H1 (cell line): ENCODE data around the gene ATP5ME. TPM values are rescaled to one million over a fixed set of nuclear protein-coding genes. Genes with fewer than 3 reads are reported as not detected.

Source experiments
- CTCF ChIA-PET: fragments of 300-600 bp; sonication (Branson Sonifier 250); formaldehyde crosslinking; loops from one replicate; lab custom pipeline; 2021; ENCODE audit not compliant: partially characterized antibody; lab: Charles Lee
- POLR2A ChIA-PET: fragments of 300-600 bp; sonication (Branson Sonifier 250); formaldehyde crosslinking; loops from one replicate; lab custom pipeline; 2021; ENCODE audit warnings: inconsistent platforms; ENCODE audit not compliant: partially characterized antibody; lab: Charles Lee
- DNase-seq, 2 experiments: peaks; one replicate each; pipeline versions ENCODE4 v3.0.0 to v3.0.0-alpha.2; 2010 to 2022; ENCODE audit warnings: low spot score in 2 of 2, low read depth in 1 of 2, mixed read lengths in 1 of 2
- FAIRE-seq: peaks from 2 replicates; lab custom pipeline; 2011; peaks lifted over from hg19 to GRCh38; lab: Jason Lieb, UNC
- H2AFZ ChIP-seq: 2 replicates; pipeline ENCODE4 v1.8.1; 2012; ENCODE audit warnings: low read length, inconsistent platforms
- H2AK5ac ChIP-seq: 2 replicates; pipeline ENCODE4 v1.6.1; 2013; ENCODE audit warnings: low read depth, low read length
- H2BK120ac ChIP-seq: replicated peaks from 2 replicates; pipeline ENCODE3; 2013; ENCODE audit warnings: low read depth, low read length, inconsistent platforms
- H2BK12ac ChIP-seq: 2 replicates; pipeline ENCODE4 v1.6.1; 2013; ENCODE audit warnings: low read depth, low read length
- H2BK15ac ChIP-seq: 2 replicates; pipeline ENCODE4 v1.6.1; 2013; ENCODE audit warnings: low read length
- H2BK20ac ChIP-seq: 2 replicates; pipeline ENCODE4 v1.6.1; 2013; ENCODE audit warnings: low read length
- H2BK5ac ChIP-seq: 2 replicates; pipeline ENCODE4 v1.6.1; 2013; ENCODE audit warnings: low read depth, low read length
- H3K14ac ChIP-seq: 2 replicates; pipeline ENCODE4 v1.6.1; 2013; ENCODE audit warnings: inconsistent platforms; ENCODE audit not compliant: insufficient read length
- H3K18ac ChIP-seq: 2 replicates; pipeline ENCODE4 v1.6.1; 2013; ENCODE audit warnings: low read length; ENCODE audit errors: extremely low read depth
- H3K23ac ChIP-seq: 2 replicates; pipeline ENCODE4 v1.6.1; 2013; ENCODE audit warnings: inconsistent platforms; ENCODE audit not compliant: insufficient read length
- H3K23me2 ChIP-seq: 2 replicates; pipeline ENCODE4 v1.6.1; 2013; ENCODE audit warnings: low read depth, low read length
- H3K27ac ChIP-seq: 2 replicates; pipeline ENCODE4 v1.6.1; 2011; ENCODE audit warnings: low read depth, low read length, inconsistent platforms
- H3K27me3 ChIP-seq, 4 experiments: replicated peaks in 1 of 4; 1 replicate in 1 of 4; 2 replicates in 3 of 4; pipeline versions ENCODE4 v1.6.1 to v1.8.1; 2011 to 2013; ENCODE audit warnings: low read length in 3 of 4, mild to moderate bottlenecking in 3 of 4, inconsistent platforms in 2 of 4, mixed read lengths in 2 of 4, moderate library complexity in 1 of 4; ENCODE audit not compliant: control insufficient read depth in 3 of 4, insufficient read depth in 3 of 4; ENCODE audit errors: extremely low read depth in 1 of 4
- H3K36me3 ChIP-seq, 4 experiments: 2 replicates each; pipeline versions ENCODE4 v1.6.1 to v1.8.1; 2011 to 2013; ENCODE audit warnings: mild to moderate bottlenecking in 4 of 4, low read length in 3 of 4, moderate library complexity in 2 of 4, control low read depth in 1 of 4, inconsistent platforms in 1 of 4; ENCODE audit not compliant: insufficient read depth in 4 of 4, control insufficient read depth in 2 of 4
- H3K4ac ChIP-seq: replicated peaks from 2 replicates; pipeline ENCODE3; 2013; ENCODE audit warnings: low read length, low read depth, mixed read lengths, inconsistent platforms; ENCODE audit not compliant: insufficient read length
- H3K4me1 ChIP-seq, 4 experiments: replicated peaks in 1 of 4; 1 replicate in 1 of 4; 2 replicates in 3 of 4; pipeline versions ENCODE4 v1.6.1 to v1.8.1; 2011 to 2013; ENCODE audit warnings: low read length in 3 of 4, inconsistent platforms in 2 of 4, mixed read lengths in 1 of 4; ENCODE audit not compliant: insufficient read depth in 4 of 4, control insufficient read depth in 3 of 4
- H3K4me2 ChIP-seq, 2 experiments: 2 replicates each; pipeline versions ENCODE4 v1.6.1 to v1.8.1; 2011 to 2013; ENCODE audit warnings: low read depth in 2 of 2, low read length in 2 of 2, control low read depth in 1 of 2, inconsistent platforms in 1 of 2, mild to moderate bottlenecking in 1 of 2; ENCODE audit not compliant: insufficient read depth in 1 of 2
- H3K4me3 ChIP-seq, 4 experiments: fragments of 200-600, 300-600 bp in 1 of 4; sonication (generic), shearing (Covaris generic), sonication (Bioruptor Twin) in 1 of 4; 2 replicates each; pipeline versions ENCODE4 v1.5.1 to v1.8.1; 2011 to 2016; ENCODE audit warnings: low read length in 4 of 4, low read depth in 3 of 4, control low read depth in 2 of 4, inconsistent platforms in 2 of 4, mild to moderate bottlenecking in 2 of 4, mixed read lengths in 1 of 4, moderate library complexity in 1 of 4; ENCODE audit not compliant: insufficient read depth in 2 of 4; ENCODE audit errors: extremely low read depth in 1 of 4
- H3K56ac ChIP-seq: replicated peaks from 2 replicates; pipeline ENCODE3; 2013; ENCODE audit warnings: low read depth, mild to moderate bottlenecking, mixed read lengths, low read length, inconsistent platforms; ENCODE audit not compliant: insufficient read length
- H3K79me1 ChIP-seq: 2 replicates; pipeline ENCODE4 v1.6.1; 2013; ENCODE audit warnings: low read depth, low read length, control low read depth
- H3K79me2 ChIP-seq, 2 experiments: 2 replicates each; pipeline versions ENCODE4 v1.6.1 to v1.8.1; 2012 to 2013; ENCODE audit warnings: low read length in 2 of 2, mild to moderate bottlenecking in 2 of 2, inconsistent platforms in 1 of 2; ENCODE audit not compliant: insufficient read depth in 2 of 2, control insufficient read depth in 1 of 2
- H3K9ac ChIP-seq, 4 experiments: replicated peaks in 1 of 4; 1 replicate in 1 of 4; 2 replicates in 3 of 4; pipeline versions ENCODE4 v1.6.1 to v1.8.1; 2011 to 2013; ENCODE audit warnings: low read depth in 3 of 4, low read length in 3 of 4, control low read depth in 2 of 4, mild to moderate bottlenecking in 2 of 4, moderate library complexity in 2 of 4, inconsistent platforms in 1 of 4; ENCODE audit errors: extremely low read depth in 1 of 4
- H3K9me3 ChIP-seq, 2 experiments: 2 replicates each; pipeline versions ENCODE4 v1.6.1 to v1.8.1; 2012 to 2013; ENCODE audit warnings: mild to moderate bottlenecking in 2 of 2, moderate library complexity in 2 of 2, control low read depth in 1 of 2, inconsistent platforms in 1 of 2, low read depth in 1 of 2, low read length in 1 of 2, mixed read lengths in 1 of 2; ENCODE audit not compliant: insufficient read depth in 2 of 2
- H4K20me1 ChIP-seq, 2 experiments: replicated peaks in 1 of 2; 2 replicates each; pipeline versions ENCODE3 to v1.8.1; 2011 to 2013; ENCODE audit warnings: inconsistent platforms in 2 of 2, low read length in 2 of 2, mild to moderate bottlenecking in 1 of 2; ENCODE audit not compliant: insufficient read depth in 2 of 2, control insufficient read depth in 1 of 2
- H4K5ac ChIP-seq: 2 replicates; pipeline ENCODE4 v1.6.1; 2013; ENCODE audit warnings: low read length, low read depth, mixed read lengths, inconsistent platforms; ENCODE audit not compliant: insufficient read length
- H4K8ac ChIP-seq: 2 replicates; pipeline ENCODE4 v1.8.0; 2013; ENCODE audit warnings: mild to moderate bottlenecking, moderate library complexity, low read length, inconsistent platforms; ENCODE audit not compliant: insufficient read depth; ENCODE audit errors: extremely low read depth
- H4K91ac ChIP-seq: replicated peaks from 2 replicates; pipeline ENCODE3; 2013; ENCODE audit warnings: low read length, mixed read lengths, inconsistent platforms; ENCODE audit not compliant: insufficient read length
- JUND ChIP-seq: IDR thresholded peaks from 2 replicates; pipeline ENCODE4 v1.6.1; 2011; ENCODE audit warnings: mild to moderate bottlenecking, improper control_type of control experiment, low read length
- NRF1 ChIP-seq: IDR thresholded peaks from 2 replicates; pipeline ENCODE4 v1.6.1; 2011; ENCODE audit warnings: mild to moderate bottlenecking, low read depth, low read length, improper control_type of control experiment
- RAD21 ChIP-seq, 2 experiments: IDR thresholded peaks in 1 of 2; conservative IDR thresholded peaks in 1 of 2; 2 replicates each; pipeline ENCODE4 v1.6.1; 2011; ENCODE audit warnings: low read depth in 2 of 2, low read length in 2 of 2, improper control_type of control experiment in 1 of 2, inconsistent platforms in 1 of 2, mild to moderate bottlenecking in 1 of 2, moderate library complexity in 1 of 2
- RXRA ChIP-seq: IDR thresholded peaks from 2 replicates; pipeline ENCODE4 v1.6.1; 2011; ENCODE audit warnings: low read depth, mild to moderate bottlenecking, low read length, moderate library complexity; ENCODE audit not compliant: insufficient read depth
- TAF7 ChIP-seq: optimal IDR thresholded peaks from 2 replicates; pipeline ENCODE3; 2011; ENCODE audit warnings: low read depth, mild to moderate bottlenecking, inconsistent platforms, low read length, moderate library complexity, borderline replicate concordance
- TCF12 ChIP-seq: IDR thresholded peaks from 2 replicates; pipeline ENCODE4 v1.6.1; 2011; ENCODE audit warnings: low read depth, mild to moderate bottlenecking, low read length
- USF2 ChIP-seq: IDR thresholded peaks from 2 replicates; pipeline ENCODE4 v1.6.1; 2011; ENCODE audit warnings: low read length, improper control_type of control experiment
- WGBS, 2 experiments: shearing (Covaris generic) in 1 of 2; methylation state at CpG; one replicate each; pipeline versions ENCODE4 v1.1.6 to v1.1.7; 2013 to 2015; ENCODE audit warnings: low lambda C conversion rate in 2 of 2, mixed read lengths in 2 of 2, inconsistent platforms in 1 of 2, low coverage in 1 of 2, missing lambda C conversion rate in 1 of 2; ENCODE audit not compliant: insufficient replicate concordance in 2 of 2, insufficient coverage in 1 of 2, insufficient read length in 1 of 2; ENCODE audit errors: extremely low coverage in 1 of 2, missing lambda C conversion rate in 1 of 2; 5-methylcytosine and 5-hydroxymethylcytosine counted together
- polyA plus RNA-seq, 7 experiments: library from polyadenylated mRNA; depleted of rRNA in 3 of 7; stranded (reverse) in 5 of 7; unstranded in 2 of 7; fragments of >200 nt in 5 of 7; fragments of 200-250 nt in 2 of 7; gene quantifications; 1 replicate in 5 of 7; 2 replicates in 1 of 7; 4 replicates in 1 of 7; pipeline versions ENCODE4 v1.2.1 to v1.2.3, GENCODE V29; 2011 to 2013; ENCODE audit warnings: missing spikeins in 2 of 7, mixed read lengths in 2 of 7
- total RNA-seq: library from RNA; stranded (reverse); fragmentation: NEBNext Ultra II Directional; extraction: Animal tissue kit (Norgen Biotek cat#: 25700); gene quantifications from 2 replicates; pipeline ENCODE4 v1.2.1, GENCODE V29; 2021

The ATP5ME gene
- total and polyA plus RNA-seq, 2 of the 8 experiments (the other 6 are each of a cell fraction or from before 2014, with no cell fraction given), result 375 to 450 TPM

- H3K14ac ChIP-seq, result no peak overlapping the region
- peaks cover 0 to 5% (median 0%) of the 10 kb centered on the region in 4 experiments; a peak in 1 of 7 replicates for H3K4me1 ChIP-seq
- H4K20me1 ChIP-seq, result peaks cover 0 to 2% of the 10 kb centered on the region in 2 experiments
- DNase-seq (no peak), FAIRE-seq (no peak)
- H3K79me1 ChIP-seq, result no peaks in the 10 kb centered on the region
- no peak overlapping the region for H2BK120ac ChIP-seq
- H3K4me2 ChIP-seq, result no peak overlapping the region
- no peaks in the 10 kb centered on the region for H3K9me3 ChIP-seq
- H3K27ac ChIP-seq, result no peak overlapping the region
- no peak overlapping the region for H3K18ac ChIP-seq
- ChIA-PET POLR2A (interaction anchor here (0.9 to 3.1 kb wide), 5 partner anchors 11 to 31 kb away, joined by 3 to 11 read pairs (median 4); partner anchors contain the start of gene PDE6B), CTCF (interaction anchor here (0.7 to 2.5 kb wide), 5 partner anchors 10 to 64 kb away, joined by 3 to 6 read pairs (median 3); partner anchors contain the start of gene PDE6B)
- 87% methylated on average over 20 of the region's 24 CpGs; no CpG with 5 or more reads in 1 of the 2 experiments for WGBS, 2 experiments
- no peaks in the 10 kb centered on the region for H3K23me2 ChIP-seq
- no peak overlapping the region for H2AK5ac ChIP-seq
- H3K4me3 ChIP-seq, result no peak overlapping the region
- H4K91ac ChIP-seq, result no peak overlapping the region
- no peak overlapping the region for H2AFZ ChIP-seq
- H3K9ac ChIP-seq, result no peak overlapping the region
- no peak overlapping the region for H3K56ac ChIP-seq
- H2BK5ac ChIP-seq, result no peak overlapping the region
- H3K36me3 ChIP-seq, result no peaks in the 10 kb centered on the region
- no peak overlapping the region for H2BK20ac ChIP-seq
- H3K23ac ChIP-seq, result no peak overlapping the region
- H4K5ac ChIP-seq, result no peak overlapping the region
- TF ChIP-seq TCF12 (no peak), JUND (no peak), TAF7 (no peak), RXRA (no peak), USF2 (no peak), RAD21 (IDR thresholded peaks at IDR 0.05 in 1 of 2, conservative IDR thresholded peaks at IDR 0.05 in 1 of 2; ENCODE audit: low read depth in 2 of 2, low read length in 2 of 2) (no peak), NRF1 (no peak)
- TF ChIP-seq, all 59 proteins: peak for 0
- Histone ChIP-seq H2BK12ac (no peak overlapping the region), H2BK15ac (no peak overlapping the region), H4K8ac (no peak overlapping the region), H3K79me2 (no peaks in the 10 kb centered on the region), H3K4ac (no peak overlapping the region), H3K27me3 (peaks cover 0 to 11% (median 0%) of the 10 kb centered on the region in 4 experiments; a peak in 2 of 7 replicates)
Measured at GRCh38 chr4:651884-652642, 22.0 kb downstream of the ATP5ME start.
